Medulla oblongata (tissue), 1 donor: ENCODE data around the gene GRID1.

Experiments used
- DNase-seq: peaks from one replicate; pipeline ENCODE4 v3.0.0-alpha.2; 2015; ENCODE audit errors: extremely low spot score

GRID1 gene

GRCh38 chr10:86314616-86315548 is 51.7 kb downstream of the GRID1 start:
- no peak for DNase-seq

- peak; percentile 69 for DNase-seq
Observed at GRCh38 chr10:86313621-86314041, 53.0 kb downstream of the GRID1 start.

GRCh38 chr10:86312701-86313270 is 53.8 kb downstream of the GRID1 start:
- peak; percentile 59 for DNase-seq

GRCh38 chr10:86311906-86312305 is 54.7 kb downstream of the GRID1 start:
- peak; percentile 43 for DNase-seq

- no peak for DNase-seq
Observed at GRCh38 chr10:86311190-86311589, 55.4 kb downstream of the GRID1 start.

GRCh38 chr10:86310702-86311101 is 55.9 kb downstream of the GRID1 start:
- no peak for DNase-seq

- DNase-seq = no peak
Observed at GRCh38 chr10:86310291-86310690, 56.3 kb downstream of the GRID1 start.

- no peak for DNase-seq
Observed at GRCh38 chr10:86308056-86308455, 58.5 kb downstream of the GRID1 start.

- DNase-seq = no peak
Observed at GRCh38 chr10:86306628-86307278, 59.8 kb downstream of the GRID1 start.

- no peak for DNase-seq
Observed at GRCh38 chr10:86305521-86305920, 61.1 kb downstream of the GRID1 start.

GRCh38 chr10:86304436-86304835 is 62.2 kb downstream of the GRID1 start:
- DNase-seq = no peak

- no peak for DNase-seq
Observed at GRCh38 chr10:86303626-86304025, 63.0 kb downstream of the GRID1 start.

GRCh38 chr10:86301971-86302370 is 64.6 kb downstream of the GRID1 start:
- DNase-seq = no peak

GRCh38 chr10:86300931-86301830 is 65.4 kb downstream of the GRID1 start:
- no peak for DNase-seq

- DNase-seq = no peak
Observed at GRCh38 chr10:86300399-86300925, 66.1 kb downstream of the GRID1 start.

- no peak for DNase-seq
Observed at GRCh38 chr10:86299562-86299961, 67.0 kb downstream of the GRID1 start.

GRCh38 chr10:86298501-86299001 is 68.0 kb downstream of the GRID1 start:
- no peak for DNase-seq

GRCh38 chr10:86295791-86296190 is 70.8 kb downstream of the GRID1 start:
- DNase-seq = no peak

GRCh38 chr10:86295351-86295750 is 71.2 kb downstream of the GRID1 start:
- no peak for DNase-seq

GRCh38 chr10:86294346-86295265 is 72.0 kb downstream of the GRID1 start:
- DNase-seq = no peak
